Activated CD8-positive, alpha-beta memory T cell treated with anti-CD3 and anti-CD28 coated beads, Interleukin-2, amount 50 U/mL, for 24 hours (primary cell): ENCODE measurements around the gene CALML4.
"Not testable (repeated sequence)": the region's sequence is repeated elsewhere in the genome, so short reads cannot be mapped to it uniquely, and the experiment has no call there.

ENCODE experiments used
- DNase-seq: peaks from one replicate; pipeline ENCODE4 v3.0.0-alpha.2; 2020; ENCODE audit errors: extremely low read depth

CALML4 gene

DNA sequence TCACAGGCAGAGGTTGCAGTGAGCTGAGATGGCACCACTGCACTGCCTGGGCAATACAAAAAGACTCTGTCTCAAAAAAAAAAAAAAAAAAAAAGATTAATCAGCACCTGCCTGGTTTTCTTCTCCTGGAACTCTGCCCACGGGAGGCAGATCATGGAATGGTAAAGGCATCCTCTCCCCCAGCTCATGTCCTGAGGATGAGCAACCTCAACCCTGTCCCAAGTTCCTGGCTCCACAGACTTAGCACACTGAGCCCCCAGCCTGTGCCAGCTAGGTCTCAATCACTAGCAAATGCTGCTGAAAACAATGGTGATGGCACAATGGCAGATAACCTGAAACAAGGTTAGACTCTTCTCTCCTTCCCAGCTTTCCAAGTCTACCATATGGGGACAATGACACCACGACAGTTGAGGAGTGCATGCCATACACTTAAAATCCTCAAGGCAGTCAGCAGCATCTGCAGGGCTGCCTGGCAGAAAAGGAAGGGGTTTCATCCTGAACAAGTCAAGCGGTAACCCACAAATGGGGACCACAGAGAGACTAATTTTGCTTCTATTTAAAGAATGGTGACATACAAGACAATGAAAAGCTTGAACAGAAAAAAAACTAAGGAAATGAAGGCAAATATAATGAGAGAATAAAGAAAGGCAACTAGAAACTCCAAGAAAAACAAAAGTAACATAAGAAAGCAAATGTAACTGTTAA, 19.6 kb upstream of the CALML4 start:
- no peak for DNase-seq

DNA sequence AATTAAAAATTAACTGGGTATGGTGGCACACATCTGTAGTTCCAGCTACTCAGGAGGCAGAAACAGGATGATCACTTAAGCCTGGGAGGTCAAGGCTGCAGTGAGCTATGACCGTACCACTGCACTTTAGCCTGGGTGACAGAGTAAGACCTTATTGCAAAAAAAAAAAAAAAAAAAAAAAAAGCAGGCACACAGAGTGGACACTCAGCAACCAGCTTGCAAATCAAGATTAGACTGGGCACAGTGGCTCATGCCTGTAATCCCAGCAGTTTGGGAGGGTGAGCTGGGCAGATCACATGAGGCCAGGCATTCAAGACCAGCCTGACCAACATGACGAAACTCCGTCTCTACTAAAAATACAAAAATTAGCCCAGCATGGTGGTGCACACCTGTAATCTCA, 19.0 kb upstream of the CALML4 start:
- DNase-seq: no peak

DNA sequence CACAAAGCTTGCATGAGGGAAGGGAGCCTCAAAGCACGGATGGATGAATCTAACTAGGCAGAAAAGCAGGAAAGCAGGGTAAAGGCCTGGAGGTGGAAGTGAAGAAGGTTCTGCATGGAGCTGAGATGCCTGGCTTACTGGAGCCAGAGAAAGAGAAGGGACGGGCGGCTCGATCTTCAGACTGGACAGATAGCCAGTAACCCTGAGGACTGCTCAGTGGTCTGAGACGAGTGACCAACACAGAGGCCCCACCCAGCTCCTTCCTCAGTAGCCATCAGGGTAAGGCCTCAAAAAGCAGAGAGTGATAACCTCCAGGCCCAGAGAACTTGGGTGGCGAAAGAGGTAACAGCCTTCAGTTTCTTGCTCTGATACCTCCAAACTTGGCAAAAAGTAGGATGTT, 18.0 kb upstream of the CALML4 start:
- DNase-seq: no peak

DNA sequence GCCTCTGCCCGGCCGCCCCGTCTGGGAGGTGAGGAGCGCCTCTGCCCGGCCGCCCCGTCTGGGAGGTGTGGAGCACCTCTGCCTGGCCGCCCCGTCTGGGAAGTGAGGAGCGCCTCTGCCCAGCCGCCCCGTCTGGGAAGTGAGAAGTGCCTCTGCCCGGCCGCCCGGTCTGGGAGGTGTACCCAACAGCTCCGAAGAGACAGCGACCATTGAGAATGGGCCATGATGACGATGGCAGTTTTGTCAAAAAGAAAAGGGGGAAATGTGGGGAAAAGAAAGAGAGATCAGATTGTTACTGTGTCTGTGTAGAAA, 17.3 kb upstream of the CALML4 start:
- not testable (repeated sequence) for DNase-seq

DNA sequence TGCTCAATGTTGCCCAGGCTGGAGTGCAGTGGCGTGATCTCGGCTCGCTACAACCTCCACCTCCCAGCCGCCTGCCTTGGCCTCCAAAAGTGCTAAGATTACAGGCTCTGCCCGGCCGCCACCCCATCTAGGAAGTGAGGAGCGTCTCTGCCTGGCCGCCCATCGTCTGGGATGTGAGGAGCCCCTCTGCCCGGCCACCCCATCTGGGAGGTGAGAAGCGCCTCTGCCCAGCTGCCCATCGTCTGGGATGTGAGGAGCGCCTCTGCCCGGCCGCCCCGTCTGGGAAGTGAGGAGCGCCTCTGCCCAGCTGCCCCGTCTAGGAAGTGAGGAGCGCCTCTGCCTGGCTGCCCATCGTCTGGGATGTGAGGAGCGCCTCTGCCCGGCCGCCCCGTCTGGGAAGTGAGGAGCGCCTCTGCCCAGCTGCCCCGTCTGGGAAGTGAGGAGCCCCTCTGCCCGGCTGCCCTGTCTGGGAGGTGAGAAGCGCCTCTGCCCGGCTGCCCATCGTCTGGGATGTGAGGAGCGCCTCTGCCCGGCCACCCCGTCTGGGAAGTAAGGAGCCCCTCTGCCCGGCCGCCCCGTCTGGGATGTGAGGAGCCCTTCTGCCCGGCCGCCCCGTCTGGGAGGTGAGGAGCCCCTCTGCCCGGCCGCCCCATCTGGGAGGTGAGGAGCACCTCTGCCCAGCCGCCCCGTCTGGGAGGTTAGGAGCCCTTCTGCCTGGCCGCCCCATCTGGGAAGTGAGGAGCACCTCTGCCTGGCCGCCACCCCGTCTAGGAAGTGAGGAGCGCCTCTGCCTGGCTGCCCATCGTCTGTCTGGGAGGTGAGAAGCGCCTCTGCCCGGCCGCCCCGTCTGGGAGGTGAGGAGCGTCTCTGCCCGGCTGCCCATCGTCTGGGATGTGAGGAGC, 16.6 kb upstream of the CALML4 start:
- DNase-seq: not testable (repeated sequence)

DNA sequence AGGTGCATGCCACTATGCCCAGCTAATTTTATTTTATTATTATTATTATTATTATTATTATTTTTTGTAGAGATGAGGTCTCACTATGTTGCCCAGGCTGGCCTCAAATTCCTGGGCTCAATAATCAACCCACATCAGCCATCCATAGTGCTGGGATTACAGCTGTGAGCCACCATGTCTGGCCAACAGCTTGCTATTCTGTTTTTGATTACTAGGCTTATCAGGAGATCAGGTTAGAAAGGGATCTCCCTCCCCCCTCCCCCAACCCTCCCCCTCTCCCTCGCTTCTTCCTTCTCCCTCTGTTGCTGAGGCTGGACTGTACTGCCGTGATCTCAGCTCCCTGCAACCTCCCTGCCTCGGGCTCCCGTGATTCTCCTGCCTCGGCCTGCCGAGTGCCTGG, 15.8 kb upstream of the CALML4 start:
- DNase-seq: no peak

DNA sequence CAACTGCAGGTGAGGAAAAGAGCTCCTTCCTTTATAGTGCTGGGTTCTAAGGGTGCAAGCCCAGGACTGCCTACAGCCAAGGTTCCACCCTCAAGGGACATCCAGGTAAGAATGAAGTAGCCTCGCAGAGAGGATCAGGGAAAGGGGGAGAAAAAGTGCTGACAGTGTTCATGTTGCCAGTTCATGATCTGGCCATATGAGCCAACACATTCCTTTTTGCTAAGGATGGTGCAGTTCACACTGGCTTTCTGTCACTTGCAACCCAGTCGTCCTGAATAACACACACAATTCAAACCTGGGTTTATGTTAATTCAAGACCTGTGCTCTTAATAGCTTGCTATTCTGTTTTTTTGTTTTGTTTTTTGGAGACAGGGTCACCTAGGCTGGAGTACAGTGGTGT, 15.4 kb upstream of the CALML4 start:
- DNase-seq: no peak

DNA sequence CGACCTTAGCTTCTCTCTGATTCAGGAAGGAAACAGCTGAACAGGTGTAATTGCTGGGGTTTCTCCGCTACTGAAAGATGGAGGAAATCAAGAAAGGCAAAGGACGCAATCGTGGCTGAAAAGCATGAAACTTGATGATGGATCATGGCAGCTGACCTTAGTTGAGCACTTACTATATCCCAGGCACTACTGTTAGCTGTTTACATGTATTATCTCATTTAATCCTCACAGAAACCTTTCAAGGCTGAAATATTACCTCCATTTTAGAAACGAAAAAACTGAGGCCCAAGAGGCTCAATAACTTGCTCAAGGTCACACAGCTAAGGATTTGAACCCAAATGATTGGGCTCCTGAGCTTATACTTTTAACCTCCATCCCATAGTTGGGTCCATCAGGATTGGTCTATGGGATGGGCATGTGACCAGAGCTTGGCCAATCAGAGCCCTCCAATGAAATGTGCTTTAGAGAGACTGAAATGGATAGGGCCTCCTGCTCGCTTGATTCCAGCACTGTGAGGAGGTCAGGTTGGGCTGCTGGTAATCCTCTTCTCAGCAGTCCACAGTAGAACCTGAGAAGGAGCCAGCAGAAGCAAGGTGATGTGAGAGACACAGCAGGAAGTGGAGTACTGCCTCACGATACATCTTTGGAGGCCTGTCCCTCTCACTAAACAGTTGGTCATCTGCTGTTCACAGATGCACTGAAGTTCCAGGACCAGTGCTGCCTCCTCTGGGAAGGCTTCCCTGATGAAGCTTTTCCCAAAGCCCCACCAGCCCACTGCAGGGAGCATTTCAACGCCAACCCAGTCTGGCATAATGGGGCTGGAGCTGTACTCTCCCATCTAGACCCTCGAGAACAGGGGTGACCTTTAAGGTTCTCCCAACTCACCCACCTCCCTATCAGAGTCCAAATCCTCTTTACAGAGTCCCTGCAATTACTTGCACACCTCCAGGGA, 14.0 kb upstream of the CALML4 start:
- no peak for DNase-seq

DNA sequence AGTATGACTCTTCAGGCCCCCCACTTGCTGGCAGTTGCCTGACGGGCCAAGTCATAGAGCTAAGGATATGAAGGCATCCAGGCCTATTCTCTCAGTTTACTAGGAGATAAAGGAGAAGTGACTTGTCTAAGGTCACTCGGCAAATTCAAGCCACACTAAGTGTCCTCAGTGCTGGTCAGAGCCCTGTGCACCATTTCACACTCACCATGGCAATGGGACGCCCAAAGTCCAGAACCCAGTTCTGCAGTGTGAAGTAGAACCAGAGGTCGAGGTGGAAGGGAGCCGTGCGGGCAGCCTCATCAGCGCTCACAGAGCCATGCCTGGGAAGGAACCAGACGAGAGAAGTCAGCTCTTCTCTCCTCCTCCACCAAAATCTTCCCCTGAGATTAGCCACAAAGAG, 13.2 kb upstream of the CALML4 start:
- no peak for DNase-seq

DNA sequence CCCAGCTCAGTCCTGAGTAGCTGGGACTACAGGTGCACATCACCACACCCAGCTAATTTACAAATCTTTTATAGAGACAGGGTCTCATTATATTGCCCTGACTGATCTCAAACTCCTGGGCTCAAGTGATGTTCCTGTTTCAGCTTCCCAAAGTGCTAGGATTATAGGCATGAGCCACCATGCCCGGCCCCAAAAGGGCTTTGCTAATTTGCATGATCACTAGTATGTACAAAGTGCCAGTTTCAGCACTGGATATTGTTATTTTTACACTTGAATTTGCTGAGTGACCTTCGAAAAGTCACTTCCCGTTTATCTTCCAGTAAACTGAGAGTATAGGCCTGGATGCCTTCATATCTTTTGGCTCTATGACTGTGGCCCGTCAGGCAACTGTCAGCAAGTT, 12.2 kb upstream of the CALML4 start:
- no peak for DNase-seq

DNA sequence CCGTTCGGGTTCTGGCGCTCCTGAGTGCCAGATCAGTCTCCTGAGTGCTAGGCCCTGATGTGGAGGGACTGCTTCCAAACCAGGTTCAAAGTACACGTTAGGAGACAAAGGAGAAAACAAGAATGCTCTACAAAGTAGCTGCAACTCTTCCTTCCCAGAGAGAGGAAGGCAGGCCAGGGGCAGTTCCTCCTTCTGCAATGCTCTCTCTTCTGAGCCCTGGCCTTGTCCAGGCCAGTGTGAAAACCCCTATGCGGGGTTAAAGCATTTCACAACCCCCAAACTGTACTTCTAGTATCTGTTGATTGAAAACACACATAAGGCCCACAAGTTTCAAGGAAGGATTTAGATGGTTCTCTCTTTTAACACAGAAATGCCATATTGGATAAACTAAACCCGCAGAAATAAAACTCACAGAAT, 9.7 kb upstream of the CALML4 start:
- DNase-seq: no peak

DNA sequence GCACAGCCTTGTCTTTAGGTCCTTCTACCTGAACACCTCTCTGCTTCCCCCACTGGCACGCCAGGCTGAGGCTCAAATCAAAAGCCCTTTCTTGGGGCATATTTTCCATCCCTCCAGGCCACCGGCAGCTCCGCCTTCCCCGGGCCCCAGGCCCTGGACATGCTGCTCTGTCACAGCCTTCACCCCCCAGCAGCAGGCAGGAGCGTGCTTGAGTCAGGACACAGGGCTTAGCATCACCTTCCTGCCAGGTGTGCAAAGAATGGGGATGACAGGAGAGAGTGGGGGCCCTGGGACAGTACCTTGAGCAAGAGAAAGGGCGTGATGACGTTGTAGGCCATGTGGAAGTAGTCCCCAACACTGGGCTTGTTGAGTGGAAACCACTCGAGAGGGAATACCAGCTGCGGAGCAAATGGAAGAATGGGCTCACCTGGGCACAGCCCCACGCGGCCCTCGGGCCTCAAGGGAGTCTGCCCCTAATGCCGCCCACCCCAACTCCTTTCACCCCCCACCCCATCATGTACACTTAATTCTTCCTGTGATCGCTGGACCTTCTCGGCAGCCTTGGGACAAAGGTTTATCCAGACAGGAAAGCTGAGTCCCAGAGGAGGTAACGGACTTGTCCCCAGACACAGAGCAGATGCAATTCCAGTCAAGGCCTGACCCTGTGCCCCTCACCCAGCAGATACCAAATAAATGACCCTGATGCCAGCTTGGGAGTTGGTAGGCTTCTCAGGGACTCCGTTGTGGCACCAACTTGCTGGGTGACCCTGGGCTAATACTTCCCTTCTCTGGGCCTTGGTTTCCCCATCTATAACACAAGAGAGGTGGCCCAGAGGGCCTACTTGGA, 9.1 kb upstream of the CALML4 start:
- DNase-seq: no peak

DNA sequence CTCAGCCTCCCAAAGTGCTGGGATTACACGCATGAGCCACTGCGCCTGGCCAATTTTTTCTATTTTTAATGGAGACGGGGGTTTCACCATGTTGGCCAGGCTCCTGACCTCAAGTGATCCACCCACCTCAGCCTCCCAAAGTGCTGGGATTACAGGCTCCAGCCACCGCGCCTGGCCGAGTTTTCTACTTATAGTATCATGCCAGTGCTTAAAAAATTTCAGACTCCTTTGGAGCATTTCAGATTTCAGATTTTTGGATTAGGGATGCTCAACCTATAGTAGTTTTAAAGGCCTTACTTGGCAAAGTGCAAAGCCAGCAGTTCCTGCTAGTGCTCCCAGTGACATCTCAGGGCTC, 8.3 kb upstream of the CALML4 start:
- DNase-seq: not testable (repeated sequence)

DNA sequence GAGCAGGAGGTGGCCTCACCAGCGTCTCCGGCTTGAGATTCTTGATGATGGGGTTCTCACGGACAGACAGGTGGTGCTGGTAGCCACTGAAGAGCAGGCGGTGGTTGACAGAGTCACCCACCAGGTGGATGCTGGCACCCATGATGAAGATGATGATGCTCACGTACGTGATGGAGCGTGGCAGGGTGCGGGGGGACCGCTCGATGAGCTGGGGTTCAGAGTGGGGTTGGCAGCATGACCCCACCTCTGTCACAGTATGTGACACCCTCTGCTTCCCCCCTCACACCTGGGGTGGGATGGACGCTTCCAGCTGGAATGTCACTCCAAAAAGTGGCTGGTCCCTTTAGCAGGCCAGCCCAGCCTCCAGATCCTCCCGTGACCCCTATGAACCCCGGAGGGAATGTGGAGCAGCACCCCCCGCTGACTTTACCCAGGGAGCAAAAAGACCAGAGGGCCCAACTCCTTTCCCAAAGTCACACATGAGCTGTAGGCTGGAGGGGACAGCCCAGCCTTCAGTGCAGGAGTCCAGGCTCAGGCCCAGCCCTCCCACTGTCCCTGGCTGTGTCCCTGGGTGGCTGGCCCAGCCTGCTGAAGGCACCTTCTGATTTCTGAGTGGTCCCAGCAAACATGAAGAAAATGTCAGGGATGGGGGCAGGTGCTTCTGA, 6.7 kb upstream of the CALML4 start:
- no peak for DNase-seq

DNA sequence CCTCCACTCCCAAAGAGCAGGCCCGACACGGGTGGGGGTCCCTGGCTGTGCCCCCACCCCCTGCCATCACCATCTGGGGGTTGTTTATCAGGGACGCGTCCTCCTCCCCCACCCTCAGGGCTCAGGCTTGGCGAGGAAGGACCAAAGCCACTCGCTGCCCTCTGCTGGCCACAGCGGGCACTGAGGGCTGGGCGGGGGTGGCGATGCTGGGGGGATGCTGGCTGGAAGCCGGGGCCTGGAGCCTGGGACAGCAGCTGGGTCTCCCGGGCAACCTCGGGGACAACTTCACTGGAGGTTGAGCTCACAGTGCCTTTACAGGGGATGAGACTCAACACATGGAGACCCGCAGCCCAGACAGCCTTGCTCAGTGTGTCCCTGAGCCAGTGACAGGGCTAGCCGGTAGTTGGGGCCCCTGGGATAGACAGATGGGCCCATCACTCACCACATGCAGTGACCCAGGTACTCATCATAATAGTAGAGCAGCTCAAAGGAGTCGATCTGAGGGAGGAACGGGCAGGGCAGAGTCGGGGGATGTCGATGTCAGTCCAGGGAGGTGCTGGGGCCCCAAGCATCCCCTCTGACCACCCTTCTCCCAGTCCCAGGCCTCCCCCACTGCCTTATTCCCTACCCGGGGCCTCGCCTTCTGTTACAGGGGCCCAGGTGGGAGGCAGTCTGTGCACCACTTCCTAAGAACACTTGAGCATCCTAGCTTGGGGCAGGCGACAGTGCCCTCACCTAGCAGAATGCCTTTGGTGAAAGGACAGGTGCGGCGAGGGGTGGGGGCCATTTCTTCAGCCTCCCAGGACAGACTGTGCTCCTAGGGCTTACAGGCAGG, 5.9 kb upstream of the CALML4 start:
- no peak for DNase-seq

DNA sequence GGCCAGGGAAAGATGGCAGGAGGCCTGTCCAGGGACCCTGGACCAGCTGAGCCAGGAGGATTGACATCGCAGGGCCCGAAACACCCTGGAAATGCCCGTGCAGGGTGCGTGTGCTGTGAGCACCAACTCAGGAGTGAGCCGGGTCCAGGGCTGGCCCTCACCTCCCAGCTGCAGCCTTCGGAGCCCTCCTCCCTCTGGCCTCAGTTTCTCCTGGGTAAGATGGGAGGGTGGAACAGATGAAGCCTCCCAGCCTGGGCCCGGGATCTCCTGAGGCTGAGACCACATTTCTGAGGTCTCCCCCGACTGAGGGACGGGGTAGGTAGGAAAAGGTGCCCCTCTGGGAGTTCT, 5.3 kb upstream of the CALML4 start:
- no peak for DNase-seq

DNA sequence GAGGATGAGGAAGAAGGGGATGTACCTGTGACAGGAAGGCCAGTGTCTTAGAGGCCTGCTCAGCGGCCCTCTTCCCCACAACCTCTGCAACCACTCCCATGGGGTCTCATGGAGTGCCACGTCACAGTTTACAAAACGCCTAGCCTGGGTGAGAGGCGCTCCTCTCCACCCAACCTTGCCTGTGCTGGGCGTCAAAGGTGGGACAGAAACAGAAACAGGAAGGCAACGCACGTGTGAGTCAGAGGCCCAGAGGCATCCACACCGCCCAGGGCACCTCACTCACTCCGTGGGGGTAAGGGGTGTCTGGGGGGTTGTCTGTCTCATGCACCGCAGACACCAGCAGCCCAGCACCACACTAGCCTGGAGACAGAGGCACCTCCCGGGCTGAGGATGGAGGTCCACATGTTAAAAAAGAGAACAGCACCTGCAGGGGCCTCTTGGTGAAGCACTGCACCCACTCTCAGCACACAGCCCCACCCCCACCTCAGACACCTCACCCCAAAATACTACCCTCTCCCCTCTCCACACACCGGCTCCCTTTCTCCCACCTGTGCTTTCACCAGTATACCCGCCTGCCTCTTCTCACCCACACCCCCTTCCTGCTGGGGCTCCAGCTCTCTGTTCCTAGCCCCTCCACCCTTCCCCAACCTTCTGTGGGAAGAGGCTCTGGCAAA, 4.7 kb upstream of the CALML4 start:
- no peak for DNase-seq

DNA sequence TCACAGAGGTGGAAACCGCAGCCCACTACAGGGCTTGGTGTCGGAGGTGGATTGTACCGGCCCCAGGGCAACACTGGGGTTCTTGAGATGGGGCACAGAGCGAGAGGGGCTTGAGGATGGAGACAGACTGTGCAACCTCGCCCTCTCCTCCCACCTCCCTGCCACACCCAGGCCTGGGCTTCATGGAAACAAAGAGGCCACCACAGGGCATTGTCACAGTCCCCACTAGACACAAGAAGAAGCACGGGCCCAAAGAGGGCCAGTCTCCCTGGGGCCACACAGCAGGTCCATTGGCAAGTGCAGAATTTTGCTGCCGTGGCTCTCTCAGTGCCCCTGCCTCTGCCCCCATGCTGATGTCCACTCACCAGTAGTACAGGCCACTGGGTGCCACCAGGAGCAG, 4.1 kb upstream of the CALML4 start:
- DNase-seq: no peak

DNA sequence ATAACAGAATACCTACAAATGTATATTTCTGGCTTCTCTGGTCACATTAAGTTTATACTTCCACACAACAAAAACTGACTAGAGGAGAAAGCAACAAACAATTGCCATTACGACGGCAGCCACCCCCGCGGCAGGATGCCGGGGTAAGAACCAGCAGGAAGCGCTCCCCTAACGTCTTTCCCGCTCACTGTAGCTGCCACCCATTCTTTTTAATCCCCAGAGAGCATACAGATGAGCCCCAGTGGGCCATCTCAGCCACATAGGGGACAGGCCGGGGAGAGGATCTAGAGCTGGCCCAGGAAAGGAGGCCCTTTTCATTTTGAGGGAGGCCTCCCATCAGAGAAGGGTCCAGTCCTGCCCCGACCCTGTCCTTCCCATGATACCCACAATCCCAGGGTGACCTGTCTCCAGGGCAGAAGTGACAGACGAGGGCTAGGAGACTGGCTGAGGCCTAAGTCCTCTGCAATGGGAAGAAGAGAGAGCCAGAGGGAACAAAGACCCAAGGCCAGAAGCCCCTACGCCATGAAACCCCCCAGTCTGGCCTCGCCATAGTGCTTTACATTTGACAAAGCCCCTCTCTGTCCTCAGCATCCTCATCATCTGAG, 3.6 kb upstream of the CALML4 start:
- no peak for DNase-seq
